GM23248 (cell line): ENCODE results near the gene ZNF254.

Experiments
- EZH2 ChIP-seq: fragments of 200-600 bp; sonication (generic); IDR thresholded peaks from 2 replicates; pipeline ENCODE4 v1.6.1; 2018; ENCODE audit warnings: antibody characterized with exemption, mild to moderate bottlenecking; ENCODE audit not compliant: insufficient read depth, poor library complexity, severe bottlenecking
- EZH2phosphoT487 ChIP-seq: fragments of 200-600 bp; sonication (generic); IDR thresholded peaks from 2 replicates; pipeline ENCODE4 v1.6.1; 2018; ENCODE audit warnings: antibody characterized with exemption, moderate library complexity, mild to moderate bottlenecking, low read depth; ENCODE audit not compliant: insufficient read depth

DNA sequence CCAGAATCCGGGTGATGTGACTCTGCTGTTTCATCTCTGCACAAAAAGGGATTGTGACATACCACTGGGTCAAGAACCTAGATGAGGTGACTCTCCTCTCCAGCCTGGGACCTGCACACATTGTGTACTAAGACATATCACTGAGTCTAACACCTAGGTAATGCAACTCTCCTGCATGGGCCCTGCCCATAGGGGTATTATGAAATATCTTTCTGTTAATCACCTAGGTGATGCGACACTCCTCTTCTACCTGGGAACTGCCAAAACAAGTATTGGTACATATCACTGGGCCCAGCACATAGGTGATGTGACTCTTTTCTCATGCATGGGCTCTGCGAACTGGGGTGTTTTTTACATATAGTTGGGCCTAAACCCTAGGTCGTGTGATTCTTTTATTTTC is 35.5 kb upstream of the ZNF254 start:
- TF ChIP-seq EZH2 (no peak), EZH2phosphoT487 (no peak)
